SH-SY5Y (cell line): ENCODE measurements around the gene ITPKC.

Source experiments
- GATA2 ChIP-seq: IDR thresholded peaks from 2 replicates; pipeline ENCODE4 v1.6.1; 2011; ENCODE audit warnings: mild to moderate bottlenecking, low read depth, low read length
- GATA3 ChIP-seq: IDR thresholded peaks from 2 replicates; pipeline ENCODE4 v1.6.1; 2011; ENCODE audit warnings: low read depth, mild to moderate bottlenecking, low read length, moderate library complexity

GRCh38 chr19:40777645-40777936 is 60.7 kb downstream of the ITPKC start:
- no peak for TF ChIP-seq GATA3
- TF ChIP-seq GATA2: no peak
